ENCODE results near the gene ANKRD6.

The ANKRD6 gene

GRCh38 chr6:89495961-89496535, 63.1 kb downstream of the ANKRD6 start:
- H3K4me3 ChIP-seq: no peak overlapping the region
- H3K27ac ChIP-seq: no peak overlapping the region
- intact Hi-C loops (cut with DNase I; ENCODE audit: low total_unique reads): no loop called here
- no peaks in the 10 kb centered on the region for H3K27me3 ChIP-seq
- no peak for DNase-seq
- TF ChIP-seq CTCF (IDR thresholded peaks at IDR 0.05): no peak
- peaks cover 0 to 12% (median 0%) of the 10 kb centered on the region in 4 donors for H3K4me1 ChIP-seq
- no peaks in the 10 kb centered on the region for H3K36me3 ChIP-seq
- no peaks in the 10 kb centered on the region for H3K9me3 ChIP-seq

- DNase-seq: no peak
- Histone ChIP-seq H3K9me3 (no peaks in the 10 kb centered on the region), H3K36me3 (no peaks in the 10 kb centered on the region), H3K4me3 (no peak overlapping the region), H3K27me3 (no peaks in the 10 kb centered on the region), H3K4me1 (peaks cover 0 to 18% (median 0%) of the 10 kb centered on the region in 4 donors), H3K27ac (no peak overlapping the region)
- intact Hi-C loops (cut with DNase I; ENCODE audit: low total_unique reads): no loop called here
- no peak for TF ChIP-seq CTCF (IDR thresholded peaks at IDR 0.05)
Observed at GRCh38 chr6:89500611-89501010, 67.7 kb downstream of the ANKRD6 start.

GRCh38 chr6:89501222-89501621, 68.3 kb downstream of the ANKRD6 start:
- no peak for DNase-seq
- no peak for TF ChIP-seq CTCF (IDR thresholded peaks at IDR 0.05)
- H3K36me3 ChIP-seq: no peaks in the 10 kb centered on the region
- no peaks in the 10 kb centered on the region for H3K9me3 ChIP-seq
- H3K4me1 ChIP-seq: peaks cover 0 to 18% (median 0%) of the 10 kb centered on the region in 4 donors
- no peak overlapping the region for H3K4me3 ChIP-seq
- no peak overlapping the region for H3K27ac ChIP-seq
- intact Hi-C loops (cut with DNase I; ENCODE audit: low total_unique reads): no loop called here
- H3K27me3 ChIP-seq: no peaks in the 10 kb centered on the region

GRCh38 chr6:89501753-89502152, 68.8 kb downstream of the ANKRD6 start:
- intact Hi-C loops (cut with DNase I; ENCODE audit: low total_unique reads): no loop called here
- no peaks in the 10 kb centered on the region for H3K27me3 ChIP-seq

GRCh38 chr6:89503641-89504040, 70.7 kb downstream of the ANKRD6 start:
- intact Hi-C loops (cut with DNase I; ENCODE audit: low total_unique reads): no loop called here
- no peaks in the 10 kb centered on the region for H3K9me3 ChIP-seq
- no peak for DNase-seq

More at GRCh38 chr6:89501753-89502152, 68.8 kb downstream of the ANKRD6 start:
- Histone ChIP-seq H3K4me1 (peaks cover 0 to 18% (median 0%) of the 10 kb centered on the region in 4 donors), H3K9me3 (no peaks in the 10 kb centered on the region), H3K36me3 (no peaks in the 10 kb centered on the region), H3K27ac (no peak overlapping the region), H3K4me3 (no peak overlapping the region)
- no peak for DNase-seq
- no peak for TF ChIP-seq CTCF (IDR thresholded peaks at IDR 0.05)

More at GRCh38 chr6:89503641-89504040, 70.7 kb downstream of the ANKRD6 start:
- Histone ChIP-seq H3K27ac (no peak overlapping the region), H3K4me1 (peaks cover 0 to 18% (median 0%) of the 10 kb centered on the region in 4 donors), H3K4me3 (no peak overlapping the region), H3K36me3 (no peaks in the 10 kb centered on the region), H3K27me3 (no peaks in the 10 kb centered on the region)
- no peak for TF ChIP-seq CTCF (IDR thresholded peaks at IDR 0.05)
